Gastroesophageal sphincter (tissue), 4 donors: ENCODE data around the gene ELF1. TPM values are rescaled to one million over a fixed set of nuclear protein-coding genes. Genes with fewer than 3 reads are reported as not detected.

Experiments used
- ATAC-seq: fragments of 150-250 bp; one replicate; pipeline ENCODE4 v1.9.1; 2016; ENCODE audit warnings: mild to moderate bottlenecking, moderate library complexity
- H3K27ac ChIP-seq, 4 donors: fragments of 200-600 bp; sonication (generic) in 3 of 4; 1 replicate in 3 of 4; 2 replicates in 1 of 4; pipeline ENCODE4 v1.5.1; 2016 to 2019
- H3K27me3 ChIP-seq: fragments of 200-600 bp; sonication (generic); one replicate; pipeline ENCODE4 v1.5.1; 2019
- H3K36me3 ChIP-seq, 2 donors: fragments of 200-600 bp; sonication (generic); one replicate each; pipeline ENCODE4 v1.5.1; 2019; ENCODE audit warnings: control low read depth in 1 of 2
- H3K4me1 ChIP-seq, 3 donors: fragments of 200-600 bp; sonication (generic); 1 replicate in 2 of 3; 2 replicates in 1 of 3; pipeline ENCODE4 v1.5.1; 2016 to 2019; ENCODE audit warnings: control low read depth in 2 of 3
- H3K4me3 ChIP-seq, 2 donors: fragments of 200-600 bp; sonication (generic); one replicate each; pipeline ENCODE4 v1.5.1; 2019; ENCODE audit warnings: mild to moderate bottlenecking in 1 of 2, moderate library complexity in 1 of 2
- H3K9me3 ChIP-seq, 3 donors: fragments of 200-600 bp; sonication (generic); one replicate each; pipeline ENCODE4 v1.5.1; 2017 to 2019; ENCODE audit warnings: control low read depth in 2 of 3
- EP300 ChIP-seq: sonication (generic); formaldehyde crosslinking; IDR thresholded peaks from one replicate; pipeline ENCODE4 v1.6.1; 2017; ENCODE audit warnings: antibody characterized with exemption, mild to moderate bottlenecking
- POLR2A ChIP-seq, 2 donors: fragments of 450-650 bp; IDR thresholded peaks; one replicate each; pipeline ENCODE4 v1.6.1; 2017; ENCODE audit warnings: antibody characterized with exemption in 2 of 2, mild to moderate bottlenecking in 2 of 2, moderate library complexity in 1 of 2
- POLR2AphosphoS5 ChIP-seq: sonication (generic); formaldehyde crosslinking; IDR thresholded peaks from one replicate; pipeline ENCODE4 v1.6.1; 2017; ENCODE audit warnings: antibody characterized with exemption
- WGBS, 2 donors: methylation state at CpG; one replicate each; pipeline ENCODE4 v1.1.5; 2018; ENCODE audit warnings: low coverage in 1 of 2; 5-methylcytosine and 5-hydroxymethylcytosine counted together
- total RNA-seq, 4 donors: library from RNA; depleted of rRNA; stranded (reverse); fragments of >200 nt; gene quantifications; one replicate each; pipeline ENCODE4 v1.1.0, GENCODE V29; 2016
- TF ChIP-seq, protein P1 (sequence below), 4 experiments: fragments of 200-600 bp in 2 of 4; fragments of 450-650 bp in 2 of 4; sonication (generic) in 1 of 4; IDR thresholded peaks; one replicate each; pipeline ENCODE4 v1.5.1; 2017 to 2019; ENCODE audit warnings: antibody characterized with exemption in 4 of 4, mild to moderate bottlenecking in 2 of 4, moderate library complexity in 2 of 4

ELF1 gene
- total RNA-seq, 4 donors from 2014 or later: 58.2 to 86.6 (median 69.3) TPM

DNA sequence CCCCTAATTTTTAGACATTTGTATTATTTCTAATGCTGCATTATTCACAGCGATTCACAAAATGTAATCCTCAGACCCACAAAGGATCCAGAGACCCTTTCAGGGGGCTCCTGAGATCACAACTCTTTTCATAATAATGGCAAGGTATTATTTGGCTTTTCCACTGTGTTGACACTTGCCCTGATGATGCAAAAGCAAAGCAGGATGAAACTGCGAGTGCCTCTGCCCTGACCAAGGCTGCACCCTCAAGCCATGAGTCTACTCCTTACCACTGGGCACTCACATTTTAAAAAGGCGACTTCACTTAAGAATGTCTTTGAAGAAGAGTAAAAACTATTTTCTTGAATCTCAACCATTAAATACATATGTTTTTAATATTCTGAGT lies 11.4 kb downstream of the ELF1 start:
- Histone ChIP-seq H3K27me3 (no peaks in the 10 kb centered on the region), H3K27ac (no peak overlapping the region), H3K4me1 (peaks cover 0 to 41% (median 0%) of the 10 kb centered on the region in 3 donors), H3K9me3 (no peaks in the 10 kb centered on the region), H3K36me3 (no peaks in the 10 kb centered on the region), H3K4me3 (no peak overlapping the region)
- ATAC-seq: no peak
- TF ChIP-seq POLR2AphosphoS5: no peak
- TF ChIP-seq EP300: no peak
- no peak for TF ChIP-seq POLR2A (IDR thresholded peaks at IDR 0.05)
- TF ChIP-seq, protein P1, sequence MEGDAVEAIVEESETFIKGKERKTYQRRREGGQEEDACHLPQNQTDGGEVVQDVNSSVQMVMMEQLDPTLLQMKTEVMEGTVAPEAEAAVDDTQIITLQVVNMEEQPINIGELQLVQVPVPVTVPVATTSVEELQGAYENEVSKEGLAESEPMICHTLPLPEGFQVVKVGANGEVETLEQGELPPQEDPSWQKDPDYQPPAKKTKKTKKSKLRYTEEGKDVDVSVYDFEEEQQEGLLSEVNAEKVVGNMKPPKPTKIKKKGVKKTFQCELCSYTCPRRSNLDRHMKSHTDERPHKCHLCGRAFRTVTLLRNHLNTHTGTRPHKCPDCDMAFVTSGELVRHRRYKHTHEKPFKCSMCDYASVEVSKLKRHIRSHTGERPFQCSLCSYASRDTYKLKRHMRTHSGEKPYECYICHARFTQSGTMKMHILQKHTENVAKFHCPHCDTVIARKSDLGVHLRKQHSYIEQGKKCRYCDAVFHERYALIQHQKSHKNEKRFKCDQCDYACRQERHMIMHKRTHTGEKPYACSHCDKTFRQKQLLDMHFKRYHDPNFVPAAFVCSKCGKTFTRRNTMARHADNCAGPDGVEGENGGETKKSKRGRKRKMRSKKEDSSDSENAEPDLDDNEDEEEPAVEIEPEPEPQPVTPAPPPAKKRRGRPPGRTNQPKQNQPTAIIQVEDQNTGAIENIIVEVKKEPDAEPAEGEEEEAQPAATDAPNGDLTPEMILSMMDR (IDR thresholded peaks at IDR 0.05): no peak
- WGBS, 2 donors: 70 to 76% methylated on average over 3 of the region's 3 CpGs

DNA sequence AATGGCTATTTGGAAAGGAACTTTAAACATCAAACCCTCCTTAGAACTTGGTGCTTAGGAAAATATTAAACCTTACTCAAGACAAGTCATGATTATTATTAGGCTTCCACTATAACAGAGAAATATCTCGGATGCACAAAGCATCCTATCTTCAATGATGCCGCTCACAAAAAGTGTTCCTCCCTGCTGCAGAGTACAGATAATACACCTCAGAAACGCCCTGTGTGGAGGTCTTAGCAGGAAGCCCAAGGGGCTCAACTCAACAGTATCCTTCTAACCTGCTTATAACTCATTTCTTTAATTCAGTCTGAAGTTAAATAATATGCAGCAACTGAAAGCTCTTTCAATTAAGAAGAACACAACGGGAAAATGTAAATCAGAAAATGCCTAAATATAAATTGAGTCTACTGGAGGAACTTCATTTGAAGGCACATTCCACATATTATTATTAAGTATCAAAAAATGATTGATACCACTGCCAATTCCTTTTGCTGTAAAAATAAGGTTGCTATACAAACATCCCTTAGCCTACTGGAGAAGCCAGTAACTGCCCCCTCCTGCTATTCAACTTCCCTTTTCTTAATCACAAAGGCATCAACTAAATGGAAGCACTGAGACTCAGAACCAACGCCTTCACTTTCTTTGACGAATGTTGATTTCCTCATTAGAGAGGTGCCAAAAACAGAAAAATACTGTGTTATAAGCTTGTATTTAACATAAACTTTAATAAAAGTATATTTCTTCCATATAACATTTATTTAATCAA lies 12.0 kb downstream of the ELF1 start:
- no peak for ATAC-seq
- Histone ChIP-seq H3K4me3 (no peak overlapping the region), H3K9me3 (no peaks in the 10 kb centered on the region), H3K36me3 (no peaks in the 10 kb centered on the region), H3K27ac (no peak overlapping the region), H3K4me1 (peaks cover 0 to 41% (median 0%) of the 10 kb centered on the region in 3 donors), H3K27me3 (no peaks in the 10 kb centered on the region)
- TF ChIP-seq, protein P1 (IDR thresholded peaks at IDR 0.05): no peak
- no peak for TF ChIP-seq POLR2AphosphoS5
- no peak for TF ChIP-seq POLR2A (IDR thresholded peaks at IDR 0.05)
- TF ChIP-seq EP300: no peak
- WGBS, 2 donors: 68 to 84% methylated on average over 6 of the region's 6 CpGs

DNA sequence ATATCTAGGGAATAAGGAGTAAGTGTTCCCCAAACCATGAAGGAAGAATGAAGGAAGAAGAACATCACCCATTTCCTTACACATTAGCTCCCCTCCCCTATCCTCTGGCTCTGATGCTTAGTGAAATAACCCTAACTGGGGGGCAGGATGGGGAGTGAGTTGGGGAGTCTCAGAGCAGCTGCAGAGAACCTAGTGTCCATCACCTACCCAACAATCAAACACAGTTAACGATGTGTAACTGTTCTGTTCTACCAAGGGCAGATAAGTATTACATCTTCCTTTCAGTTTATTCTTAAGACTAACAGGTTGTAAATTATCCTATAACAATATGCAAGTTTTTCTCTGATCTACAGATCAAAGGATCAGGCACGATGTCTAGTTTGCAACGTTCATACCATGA lies 12.8 kb downstream of the ELF1 start:
- H3K36me3 ChIP-seq: no peaks in the 10 kb centered on the region
- H3K4me1 ChIP-seq: peaks cover 0 to 36% (median 0%) of the 10 kb centered on the region in 3 donors
- TF ChIP-seq POLR2AphosphoS5 (no peak), POLR2A (IDR thresholded peaks at IDR 0.05) (no peak), EP300 (no peak)
- TF ChIP-seq, protein P1 (IDR thresholded peaks at IDR 0.05): no peak
- H3K27ac ChIP-seq: no peak overlapping the region
- no peaks in the 10 kb centered on the region for H3K9me3 ChIP-seq
- WGBS, 2 donors: 49 to 65% methylated on average over 3 of the region's 3 CpGs
- no peaks in the 10 kb centered on the region for H3K27me3 ChIP-seq
- ATAC-seq: no peak
- no peak overlapping the region for H3K4me3 ChIP-seq

DNA sequence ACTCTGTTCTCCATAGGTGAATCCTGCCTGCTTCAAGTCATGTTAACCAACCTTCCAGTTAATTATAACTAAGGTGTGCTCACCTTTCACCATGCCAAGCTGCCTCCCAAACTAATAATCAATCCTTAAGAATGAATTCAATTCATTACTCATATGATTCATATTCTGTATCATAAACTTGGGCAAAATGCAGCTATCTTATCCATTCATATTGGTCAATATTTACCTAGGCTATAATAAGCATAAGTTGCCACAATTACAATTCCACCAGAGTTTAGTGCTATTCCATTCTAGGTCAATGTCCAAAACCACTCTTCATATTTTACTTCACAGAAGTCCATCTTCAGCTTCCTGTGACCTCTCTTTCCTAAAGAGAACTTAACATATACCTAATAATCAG lies 13.4 kb downstream of the ELF1 start:
- TF ChIP-seq, protein P1 (IDR thresholded peaks at IDR 0.05): no peak
- TF ChIP-seq POLR2AphosphoS5: no peak
- TF ChIP-seq POLR2A (IDR thresholded peaks at IDR 0.05): no peak
- no peak for TF ChIP-seq EP300
- H3K4me3 ChIP-seq: no peak overlapping the region
- no peaks in the 10 kb centered on the region for H3K36me3 ChIP-seq
- no peaks in the 10 kb centered on the region for H3K27me3 ChIP-seq
- no peaks in the 10 kb centered on the region for H3K9me3 ChIP-seq
- no peak for ATAC-seq
- peaks cover 0 to 36% (median 0%) of the 10 kb centered on the region in 3 donors for H3K4me1 ChIP-seq
- H3K27ac ChIP-seq: no peak overlapping the region
